ENCODE measurements around the gene CDH23. TPM values are rescaled to one million over a fixed set of nuclear protein-coding genes. Genes with fewer than 3 reads are reported as not detected.

CDH23 gene
- total RNA-seq, 4 donors from 2014 or later = 13.8 to 20.1 (median 17.3) TPM

GRCh38 chr10:71756311-71757191, 359.8 kb downstream of the CDH23 start:
- Histone ChIP-seq H3K27me3 (no peaks in the 10 kb centered on the region), H3K27ac (peak overlapping the region; percentile 55 to 90 (median 86)), H3K4me3 (no peak overlapping the region), H3K36me3 (peaks cover 3 to 87% (median 5%) of the 10 kb centered on the region in 3 donors), H3K9me3 (no peaks in the 10 kb centered on the region), H3K4me1 (peaks cover 0 to 89% (median 63%) of the 10 kb centered on the region in 4 donors)
- DNase-seq (ENCODE audit: low spot score in 2 of 2) = no peak
- 59 to 65% methylated on average over 12 of the region's 12 CpGs for WGBS, 2 donors
- TF ChIP-seq POLR2A (IDR thresholded peaks at IDR 0.05) (peak in 1 of 2 donors; percentile 8), EP300 (IDR thresholded peaks at IDR 0.05) (peak in 1 of 2 donors; percentile 80), CTCF (IDR thresholded peaks at IDR 0.05) (no peak)

GRCh38 chr10:71757399-71757922, 360.7 kb downstream of the CDH23 start:
- TF ChIP-seq POLR2A (IDR thresholded peaks at IDR 0.05) = no peak
- H3K9me3 ChIP-seq = no peaks in the 10 kb centered on the region
- no peak for DNase-seq (ENCODE audit: low spot score in 2 of 2)
- peaks cover 0 to 89% (median 61%) of the 10 kb centered on the region in 4 donors for H3K4me1 ChIP-seq
- no peak overlapping the region for H3K4me3 ChIP-seq
- peaks cover 3 to 87% (median 5%) of the 10 kb centered on the region in 3 donors for H3K36me3 ChIP-seq
- no peaks in the 10 kb centered on the region for H3K27me3 ChIP-seq
- 37 to 49% methylated on average over 8 to 11 of the region's 11 CpGs for WGBS, 2 donors
- H3K27ac ChIP-seq = peak overlapping the region; percentile 55 to 90 (median 86)

- no peaks in the 10 kb centered on the region for H3K27me3 ChIP-seq
- peaks cover 0 to 67% (median 0%) of the 10 kb centered on the region in 3 donors for H3K36me3 ChIP-seq
- TF ChIP-seq CTCF (IDR thresholded peaks at IDR 0.05) = no peak
- TF ChIP-seq POLR2A (IDR thresholded peaks at IDR 0.05) = no peak
- no peak for TF ChIP-seq EP300 (IDR thresholded peaks at IDR 0.05)
- H3K9me3 ChIP-seq = no peaks in the 10 kb centered on the region
- no peak overlapping the region for H3K4me3 ChIP-seq
- H3K27ac ChIP-seq = peak overlapping the region in 2 of 4 donors; percentile 30 to 98
- H3K4me1 ChIP-seq = peaks cover 0 to 91% (median 66%) of the 10 kb centered on the region in 4 donors
- WGBS, 2 donors = 92 to 98% methylated on average over 3 of the region's 3 CpGs
- no peak for DNase-seq (ENCODE audit: low spot score in 2 of 2)
These were observed 364.4 kb downstream of the CDH23 start for GRCh38 chr10:71761105-71761511.

- no peaks in the 10 kb centered on the region for H3K9me3 ChIP-seq
- H3K27ac ChIP-seq = peak overlapping the region in 3 of 4 donors; percentile 7 to 98 (median 98)
- TF ChIP-seq EP300 (IDR thresholded peaks at IDR 0.05) (no peak), POLR2A (IDR thresholded peaks at IDR 0.05) (no peak), CTCF (IDR thresholded peaks at IDR 0.05) (no peak)
- H3K4me3 ChIP-seq = no peak overlapping the region
- no peak for DNase-seq (ENCODE audit: low spot score in 2 of 2)
- no peaks in the 10 kb centered on the region for H3K27me3 ChIP-seq
- H3K36me3 ChIP-seq = peaks cover 0 to 63% (median 0%) of the 10 kb centered on the region in 3 donors
- 91 to 92% methylated on average over 20 to 26 of the region's 26 CpGs for WGBS, 2 donors
- peaks cover 1 to 91% (median 66%) of the 10 kb centered on the region in 4 donors for H3K4me1 ChIP-seq
These were observed 364.9 kb downstream of the CDH23 start for GRCh38 chr10:71761541-71762113.

- WGBS, 2 donors = 84 to 88% methylated on average over 5 of the region's 5 CpGs
- TF ChIP-seq POLR2A (IDR thresholded peaks at IDR 0.05) (no peak), CTCF (IDR thresholded peaks at IDR 0.05) (no peak), EP300 (IDR thresholded peaks at IDR 0.05) (no peak)
- Histone ChIP-seq H3K27me3 (no peaks in the 10 kb centered on the region), H3K9me3 (no peaks in the 10 kb centered on the region), H3K27ac (peak overlapping the region in 2 of 4 donors; percentile 98), H3K4me3 (no peak overlapping the region), H3K4me1 (peaks cover 5 to 91% (median 66%) of the 10 kb centered on the region in 4 donors), H3K36me3 (peaks cover 0 to 60% (median 0%) of the 10 kb centered on the region in 3 donors)
- DNase-seq (ENCODE audit: low spot score in 2 of 2) = no peak
These were observed 365.6 kb downstream of the CDH23 start for GRCh38 chr10:71762324-71762723.
